Activated CD4-positive, alpha-beta T cell treated with anti-CD3 and anti-CD28 coated beads for 48 hours (primary cell): ENCODE data around the gene IL10.

Experiments used
- DNase-seq: peaks from one replicate; pipeline ENCODE4 v3.0.0-alpha.2; 2020

The IL10 gene

GRCh38 chr1:206772243-206772937 is at the start of gene IL10:
Gene IL10, minus strand, starts transcription at chr1:206772494. Its CDS starts 59 bp downstream, at chr1:206772435.
- no peak for DNase-seq

- DNase-seq = no peak
These were observed 49.2 kb upstream of the IL10 start for GRCh38 chr1:206821493-206821892.

GRCh38 chr1:206816390-206817287 is 44.3 kb upstream of the IL10 start:
- peak; percentile 36 for DNase-seq

- DNase-seq = no peak
These were observed 42.5 kb upstream of the IL10 start for GRCh38 chr1:206814716-206815341.

GRCh38 chr1:206812471-206812870 is 40.2 kb upstream of the IL10 start:
- DNase-seq = no peak

- peak; percentile 51 for DNase-seq
These were observed 37.3 kb upstream of the IL10 start for GRCh38 chr1:206809504-206810084.

GRCh38 chr1:206808615-206809014 is 36.3 kb upstream of the IL10 start:
- peak; percentile 53 for DNase-seq

GRCh38 chr1:206805357-206805756 is 33.1 kb upstream of the IL10 start:
- no peak for DNase-seq

- DNase-seq = no peak
These were observed 32.0 kb upstream of the IL10 start for GRCh38 chr1:206804156-206804737.

GRCh38 chr1:206803221-206803730 is 31.0 kb upstream of the IL10 start:
- peak; percentile 82 for DNase-seq

GRCh38 chr1:206802401-206802800 is 30.1 kb upstream of the IL10 start:
- no peak for DNase-seq

GRCh38 chr1:206801467-206801866 is 29.2 kb upstream of the IL10 start:
- DNase-seq = no peak

GRCh38 chr1:206800891-206801290 is 28.6 kb upstream of the IL10 start:
- DNase-seq = no peak

- DNase-seq = no peak
These were observed 28.1 kb upstream of the IL10 start for GRCh38 chr1:206800411-206800810.

GRCh38 chr1:206799311-206799710 is 27.0 kb upstream of the IL10 start:
- DNase-seq = no peak

GRCh38 chr1:206798384-206798996 is 26.2 kb upstream of the IL10 start:
- peak; percentile 37 for DNase-seq

- peak; percentile 51 for DNase-seq
These were observed 25.5 kb upstream of the IL10 start for GRCh38 chr1:206797534-206798383.

- DNase-seq = no peak
These were observed 24.7 kb upstream of the IL10 start for GRCh38 chr1:206796981-206797402.

GRCh38 chr1:206796116-206796515 is 23.8 kb upstream of the IL10 start:
- DNase-seq = no peak

GRCh38 chr1:206794294-206794908 is 22.1 kb upstream of the IL10 start:
- DNase-seq = peak; percentile 76

GRCh38 chr1:206793620-206794019 is 21.3 kb upstream of the IL10 start:
- DNase-seq = no peak
